Melanocyte of skin (primary cell): ENCODE results near the gene TAC3. TPM values are rescaled to one million over a fixed set of nuclear protein-coding genes. Genes with fewer than 3 reads are reported as not detected.

Experiments used
- total RNA-seq, 2 donors: library from RNA; depleted of rRNA; stranded (reverse); fragments of >200 nt; gene quantifications; 2 replicates each; pipeline ENCODE4 v1.2.3, GENCODE V29; 2012

Gene TAC3
- not detected for total RNA-seq

GRCh38 chr12:57016348-57016747 lies at the start of gene TAC3:
Gene TAC3, minus strand, starts transcription at chr12:57016529. Its CDS starts 732 bp downstream, at chr12:57015797.

GRCh38 chr12:57049890-57050289 lies 33.6 kb upstream of the TAC3 start, which contains the start of gene MYO1A:
Gene MYO1A, minus strand, starts transcription at chr12:57050129. Its CDS starts 1,806 bp downstream, at chr12:57048323.

GRCh38 chr12:57005980-57006808 lies 10.1 kb downstream of the TAC3 start, which contains the start of gene ZBTB39:
Gene ZBTB39, minus strand, starts transcription at chr12:57006546. Its CDS starts 1,629 bp downstream, at chr12:57004917.

Other genes with a start within 250 kb of the TAC3 start
- not detected for gene SDR9C7, start 82.1 kb downstream of the TAC3 start, total RNA-seq
- gene RDH16, start 58.9 kb downstream of the TAC3 start, total RNA-seq: under 1 TPM; under 0.01 TPM
- gene ZBTB39, start 10.0 kb downstream of the TAC3 start, total RNA-seq: 1 to 10 TPM; 4.1 to 7.0 TPM
- gene MYO1A, start 33.6 kb upstream of the TAC3 start, total RNA-seq: under 1 TPM; under 0.01 to 0.34 TPM
- gene NEMP1, start 62.3 kb upstream of the TAC3 start, total RNA-seq: 10 to 100 TPM; 13.1 to 34.6 TPM
- gene NAB2, start 72.6 kb upstream of the TAC3 start, total RNA-seq: 10 to 100 TPM; 45.4 to 46.3 TPM
- 100 to 1,000 TPM; 108 to 145 TPM for gene STAT6, start 94.8 kb upstream of the TAC3 start, total RNA-seq
- gene LRP1, start 112.0 kb upstream of the TAC3 start, total RNA-seq: 10 to 100 TPM; 35.8 to 52.6 TPM
- not detected for gene LRP1-AS, start 131.1 kb upstream of the TAC3 start, total RNA-seq
- gene NXPH4, start 200.3 kb upstream of the TAC3 start, total RNA-seq: under 1 TPM in 1 of 2 donors, not detected in 1; 0.33 TPM
- gene SHMT2, start 213.2 kb upstream of the TAC3 start, total RNA-seq: 100 to 1,000 TPM; 139 to 254 TPM
- under 1 TPM; 0.33 to 0.69 TPM for gene STAC3, start 234.7 kb upstream of the TAC3 start, total RNA-seq